Measurements from ENCODE around the gene FTCD. TPM values are rescaled to one million over a fixed set of nuclear protein-coding genes. Genes with fewer than 3 reads are reported as not detected.

FTCD gene
- total and polyA plus RNA-seq, 2 of the 4 experiments (the other 2 are of a cell fraction) = 0.55 TPM; not detected in 1

DNA sequence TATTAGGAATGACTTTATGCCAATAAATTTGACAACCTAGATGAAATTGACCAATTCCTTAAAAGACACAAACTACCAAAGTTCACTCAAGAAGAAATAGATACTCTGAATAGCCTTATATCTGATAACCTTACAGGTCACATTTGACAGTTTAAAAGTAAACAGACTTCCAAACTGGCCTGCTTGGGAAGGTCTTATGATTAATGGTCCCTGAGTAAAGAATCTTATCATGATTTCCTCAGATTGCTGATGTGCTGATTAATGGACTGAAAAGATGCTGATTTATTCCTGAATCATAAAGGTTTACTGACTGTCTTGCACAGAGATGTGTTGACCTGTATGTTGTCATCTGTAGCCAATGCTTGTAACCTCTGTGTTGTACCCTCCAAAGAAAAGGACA is 9.7 kb upstream of the FTCD start:
- no peak overlapping the region for H2AK9ac ChIP-seq (replicated peaks; ENCODE audit: low read depth, low read length, poor library complexity)
- no peak overlapping the region for H4K91ac ChIP-seq (ENCODE audit: insufficient read depth, low read depth, low read length)
- H3K27me3 ChIP-seq (ENCODE audit: control insufficient read depth, insufficient read depth, low read length) = no peaks in the 10 kb centered on the region
- H3K79me1 ChIP-seq (ENCODE audit: low read depth in 1 of 2, low read length in 2 of 2) = no peaks in the 10 kb centered on the region
- H2AK5ac ChIP-seq (ENCODE audit: low read depth, low read length) = no peak overlapping the region
- no peak overlapping the region for H3K4me2 ChIP-seq (ENCODE audit: low read depth, low read length)
- H4K5ac ChIP-seq (ENCODE audit: low read depth, low read length) = no peak overlapping the region
- ChIA-PET POLR2A (ENCODE audit: unreplicated experiment) (no interaction called here), CTCF (no interaction called here)
- no peak overlapping the region for H2BK5ac ChIP-seq (ENCODE audit: low read depth, low read length, poor library complexity, severe bottlenecking)
- H3K9me3 ChIP-seq (ENCODE audit: control insufficient read depth, insufficient read depth, low read length) = peaks cover 2% of the 10 kb centered on the region; the same call in 1 of the 2 replicates
- no peak overlapping the region for H3K27ac ChIP-seq (ENCODE audit: insufficient read depth, low read length)
- no peak overlapping the region for H3K14ac ChIP-seq (replicated peaks; ENCODE audit: low read depth, low read length)
- H2AFZ ChIP-seq (replicated peaks; ENCODE audit: low read length, poor library complexity) = no peak overlapping the region
- H3K36me3 ChIP-seq (ENCODE audit: control insufficient read depth, insufficient read depth, low read length) = peaks cover 5% of the 10 kb centered on the region
- H4K8ac ChIP-seq (ENCODE audit: low read depth in 2 of 2, low read length in 2 of 2) = no peak overlapping the region
- H3K4me1 ChIP-seq (ENCODE audit: control insufficient read depth, insufficient read depth, low read length) = no peaks in the 10 kb centered on the region
- H3K18ac ChIP-seq (ENCODE audit: low read depth, low read length) = no peak overlapping the region
- no peak overlapping the region for H2BK20ac ChIP-seq (ENCODE audit: low read depth, low read length)
- ATAC-seq (ENCODE audit: low read depth) (no peak), DNase-seq (no peak)
- H3K4me3 ChIP-seq (ENCODE audit: insufficient read depth, low read depth, low read length) = no peak overlapping the region
- H2BK15ac ChIP-seq (ENCODE audit: low read depth, low read length) = no peak overlapping the region
- TF ChIP-seq SMC3 (IDR thresholded peaks at IDR 0.05; ENCODE audit: low read depth, low read length) (no peak), ELK1 (IDR thresholded peaks at IDR 0.05; ENCODE audit: borderline replicate concordance, low read depth, low read length) (no peak), POLR2A (IDR thresholded peaks at IDR 0.05; ENCODE audit: low read depth, low read length) (no peak), BHLHE40 (IDR thresholded peaks at IDR 0.05; ENCODE audit: low read depth, low read length) (no peak), MAFK (IDR thresholded peaks at IDR 0.05; ENCODE audit: low read depth, low read length) (no peak), FOS (IDR thresholded peaks at IDR 0.05; ENCODE audit: low read depth, low read length) (no peak), RAD21 (IDR thresholded peaks at IDR 0.05; ENCODE audit: low read length) (no peak), MAZ (IDR thresholded peaks at IDR 0.05; ENCODE audit: borderline replicate concordance, low read depth, low read length) (no peak)
- no peak overlapping the region for H2BK120ac ChIP-seq (ENCODE audit: low read depth, low read length)
- H3K9ac ChIP-seq (ENCODE audit: low read depth, low read length) = no peak overlapping the region
- H3K4ac ChIP-seq (ENCODE audit: low read depth, low read length) = no peak overlapping the region
- H3K56ac ChIP-seq (ENCODE audit: extremely low read depth, insufficient read depth, low read length) = no peak overlapping the region
- BruUV-seq (replicated peaks) = no TSS peak
- H3K9me1 ChIP-seq (ENCODE audit: insufficient read depth, low read length) = no peaks in the 10 kb centered on the region
- no peak overlapping the region for H3K23ac ChIP-seq (ENCODE audit: low read depth, low read length)
- dilution Hi-C loops (cut with HindIII; ENCODE audit: low sequenced_read_pairs, unreplicated experiment) (no loop called here), in situ Hi-C loops (cut with MboI; ENCODE audit: low sequenced_read_pairs) (no loop called here), intact Hi-C loops (cut with micrococcal nuclease) (no loop called here)
- no peaks in the 10 kb centered on the region for H4K20me1 ChIP-seq (ENCODE audit: insufficient read depth, low read length)
